HepG2 (cell line): Measurements from ENCODE around the gene PMM2. TPM values are rescaled to one million over a fixed set of nuclear protein-coding genes. Genes with fewer than 3 reads are reported as not detected.

Experiments
- HMG20B ChIP-seq: conservative IDR thresholded peaks from 2 replicates; pipeline ENCODE4 v1.6.1; 2016; ENCODE audit warnings: missing genetic modification reagents, missing compliant biosample characterization
- HOXD1 ChIP-seq: sonication (generic); formaldehyde crosslinking; IDR thresholded peaks from 2 replicates; pipeline ENCODE4 v1.5.0; 2020; ENCODE audit warnings: missing genetic modification reagents
- KLF9 ChIP-seq: IDR thresholded peaks from 2 replicates; pipeline ENCODE4 v1.6.1; 2016; ENCODE audit warnings: low read depth
- NPAS2 ChIP-seq: sonication (generic); formaldehyde crosslinking; IDR thresholded peaks from 2 replicates; pipeline ENCODE4 v1.8.0; 2022; ENCODE audit warnings: mild to moderate bottlenecking, missing genetic modification reagents, borderline replicate concordance
- SRSF1 ChIP-seq: fragments of 200-400 bp; formaldehyde crosslinking; optimal IDR thresholded peaks from 2 replicates; pipeline ENCODE3; 2017; ENCODE audit warnings: mild to moderate bottlenecking, low read depth, low read length, moderate library complexity
- TAF1 ChIP-seq: sonication (generic); formaldehyde crosslinking; IDR thresholded peaks from 2 replicates; pipeline ENCODE4 v1.4.0; 2020; ENCODE audit warnings: missing genetic modification reagents
- TBX3 ChIP-seq: fragments of 450-650 bp; IDR thresholded peaks from 2 replicates; pipeline ENCODE4 v1.6.1; 2017; ENCODE audit warnings: antibody characterized with exemption, mild to moderate bottlenecking, inconsistent platforms, borderline replicate concordance
- ZNF678 ChIP-seq: sonication (generic); formaldehyde crosslinking; IDR thresholded peaks from 2 replicates; pipeline ENCODE4 v1.4.0; 2020; ENCODE audit warnings: mild to moderate bottlenecking, missing genetic modification reagents
- polyA plus RNA-seq, 8 experiments: library from polyadenylated mRNA; depleted of rRNA in 3 of 8; stranded (reverse) in 7 of 8; unstranded in 1 of 8; fragments of >200 nt; fragmentation: Illumina TruSeq in 4 of 8; extraction: Trizol in 4 of 8; gene quantifications; 2 replicates each; pipeline versions ENCODE4 v1.2.1 to v1.2.3, GENCODE V29; 2011 to 2016; ENCODE audit warnings: low read depth in 4 of 8, missing spikeins in 1 of 8, mixed read lengths in 1 of 8; ENCODE audit not compliant: insufficient read depth in 1 of 8
- total RNA-seq, 5 experiments: library from RNA; depleted of rRNA; stranded (reverse); fragments of >200 nt; fragmentation: Illumina TruSeq; extraction: Trizol; gene quantifications; 2 replicates each; pipeline ENCODE4 v1.2.3, GENCODE V29; 2016; ENCODE audit warnings: low read depth in 1 of 5
- TF ChIP-seq, protein P1 (sequence below): sonication (generic); formaldehyde crosslinking; IDR thresholded peaks from 2 replicates; pipeline ENCODE4 v1.4.0; 2020; ENCODE audit warnings: missing genetic modification reagents, mild to moderate bottlenecking, borderline replicate concordance
- TF ChIP-seq, protein P2 (sequence below): sonication (generic); formaldehyde crosslinking; IDR thresholded peaks from 2 replicates; pipeline ENCODE4 v1.4.0; 2020; ENCODE audit warnings: mild to moderate bottlenecking, missing genetic modification reagents
- TF ChIP-seq, protein P3 (sequence below): sonication (generic); formaldehyde crosslinking; IDR thresholded peaks from 2 replicates; pipeline ENCODE4 v1.4.0; 2020; ENCODE audit warnings: missing genetic modification reagents, mild to moderate bottlenecking, borderline replicate concordance
- TF ChIP-seq, protein P4 (sequence below): sonication (generic); formaldehyde crosslinking; IDR thresholded peaks from 2 replicates; pipeline ENCODE4 v1.8.1; 2023; ENCODE audit warnings: missing genetic modification reagents, inconsistent platforms, borderline replicate concordance
- TF ChIP-seq, protein P5 (sequence below): sonication (generic); formaldehyde crosslinking; IDR thresholded peaks from 2 replicates; pipeline ENCODE4 v1.5.0; 2020; ENCODE audit warnings: missing genetic modification reagents, mild to moderate bottlenecking, borderline replicate concordance

PMM2 gene
- total and polyA plus RNA-seq, 2 of the 13 experiments (the other 11 are each of a cell fraction or from before 2014, with no cell fraction given), result 52.2 to 93.7 TPM

DNA sequence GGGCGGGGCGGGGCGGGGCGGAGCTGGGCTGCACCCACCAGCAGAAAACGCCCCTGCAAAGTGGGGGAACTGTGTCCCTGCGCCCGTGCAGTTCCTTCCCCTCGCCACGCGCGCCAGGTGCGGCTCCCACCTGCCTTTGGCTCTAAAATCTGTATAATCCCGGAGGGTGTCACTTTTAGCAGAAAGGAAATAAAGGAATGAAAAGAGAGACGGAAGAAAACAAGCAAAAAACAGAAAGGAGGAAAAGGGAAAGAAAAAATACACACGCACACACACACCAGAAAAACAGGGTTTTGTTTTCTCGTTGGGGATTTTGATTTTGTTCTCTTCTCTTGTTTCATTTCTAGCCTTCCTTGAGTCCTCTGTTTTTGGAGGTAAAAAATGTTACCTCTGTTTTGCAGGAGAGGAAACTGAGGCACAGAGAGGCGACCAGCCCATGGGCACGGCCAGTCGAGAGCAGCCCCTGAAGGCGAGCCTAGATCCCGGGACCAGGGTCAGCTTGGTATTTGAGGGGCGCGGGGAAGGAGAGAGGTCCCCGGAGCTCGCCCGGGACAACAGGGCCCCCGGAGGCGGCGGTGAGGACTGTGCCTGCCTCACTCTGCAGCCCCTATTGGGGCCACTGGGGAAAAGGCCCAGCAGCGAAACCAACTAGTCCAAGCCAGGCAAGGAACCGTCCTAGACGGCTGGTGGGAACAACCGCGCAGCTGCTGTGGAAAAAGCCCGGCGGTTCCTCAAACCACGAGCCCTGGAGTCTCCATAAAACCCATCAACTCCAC lies 71.8 kb downstream of the PMM2 start (continued):
- TF ChIP-seq, protein P1, sequence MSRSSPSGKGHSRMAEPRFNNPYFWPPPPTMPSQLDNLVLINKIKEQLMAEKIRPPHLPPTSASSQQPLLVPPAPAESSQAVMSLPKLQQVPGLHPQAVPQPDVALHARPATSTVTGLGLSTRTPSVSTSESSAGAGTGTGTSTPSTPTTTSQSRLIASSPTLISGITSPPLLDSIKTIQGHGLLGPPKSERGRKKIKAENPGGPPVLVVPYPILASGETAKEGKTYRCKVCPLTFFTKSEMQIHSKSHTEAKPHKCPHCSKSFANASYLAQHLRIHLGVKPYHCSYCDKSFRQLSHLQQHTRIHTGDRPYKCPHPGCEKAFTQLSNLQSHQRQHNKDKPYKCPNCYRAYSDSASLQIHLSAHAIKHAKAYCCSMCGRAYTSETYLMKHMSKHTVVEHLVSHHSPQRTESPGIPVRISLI, result peak; percentile 36; the same call in 1 of the 2 replicates
- no peak for TF ChIP-seq KLF9 (CRISPR knock-in tag)
- TF ChIP-seq ZNF678 (CRISPR knock-in tag), result no peak
- TF ChIP-seq, protein P2, sequence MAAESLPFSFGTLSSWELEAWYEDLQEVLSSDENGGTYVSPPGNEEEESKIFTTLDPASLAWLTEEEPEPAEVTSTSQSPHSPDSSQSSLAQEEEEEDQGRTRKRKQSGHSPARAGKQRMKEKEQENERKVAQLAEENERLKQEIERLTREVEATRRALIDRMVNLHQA (CRISPR knock-in tag), result no peak
- no peak for TF ChIP-seq HOXD1 (CRISPR knock-in tag)
- TF ChIP-seq TBX3, result no peak
- no peak for TF ChIP-seq NPAS2
- no peak for TF ChIP-seq SRSF1
- TF ChIP-seq, protein P3, sequence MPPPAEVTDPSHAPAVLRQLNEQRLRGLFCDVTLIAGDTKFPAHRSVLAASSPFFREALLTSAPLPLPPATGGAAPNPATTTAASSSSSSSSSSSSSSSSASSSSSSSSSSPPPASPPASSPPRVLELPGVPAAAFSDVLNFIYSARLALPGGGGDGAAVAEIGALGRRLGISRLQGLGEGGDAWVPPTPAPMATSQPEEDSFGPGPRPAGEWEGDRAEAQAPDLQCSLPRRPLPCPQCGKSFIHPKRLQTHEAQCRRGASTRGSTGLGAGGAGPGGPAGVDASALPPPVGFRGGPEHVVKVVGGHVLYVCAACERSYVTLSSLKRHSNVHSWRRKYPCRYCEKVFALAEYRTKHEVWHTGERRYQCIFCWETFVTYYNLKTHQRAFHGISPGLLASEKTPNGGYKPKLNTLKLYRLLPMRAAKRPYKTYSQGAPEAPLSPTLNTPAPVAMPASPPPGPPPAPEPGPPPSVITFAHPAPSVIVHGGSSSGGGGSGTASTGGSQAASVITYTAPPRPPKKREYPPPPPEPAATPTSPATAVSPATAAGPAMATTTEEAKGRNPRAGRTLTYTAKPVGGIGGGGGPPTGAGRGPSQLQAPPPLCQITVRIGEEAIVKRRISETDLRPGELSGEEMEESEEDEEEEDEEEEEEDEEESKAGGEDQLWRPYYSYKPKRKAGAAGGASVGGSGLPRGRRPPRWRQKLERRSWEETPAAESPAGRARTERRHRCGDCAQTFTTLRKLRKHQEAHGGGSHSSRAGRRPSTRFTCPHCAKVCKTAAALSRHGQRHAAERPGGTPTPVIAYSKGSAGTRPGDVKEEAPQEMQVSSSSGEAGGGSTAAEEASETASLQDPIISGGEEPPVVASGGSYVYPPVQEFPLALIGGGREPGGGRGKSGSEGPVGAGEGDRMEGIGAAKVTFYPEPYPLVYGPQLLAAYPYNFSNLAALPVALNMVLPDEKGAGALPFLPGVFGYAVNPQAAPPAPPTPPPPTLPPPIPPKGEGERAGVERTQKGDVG (CRISPR knock-in tag), result 0 out of 2 replicates have a peak, but pooled peaks have one; percentile 40
- peak; percentile 41 for TF ChIP-seq TAF1 (CRISPR knock-in tag)
- TF ChIP-seq HMG20B (CRISPR knock-in tag), result no peak
- TF ChIP-seq, protein P4, sequence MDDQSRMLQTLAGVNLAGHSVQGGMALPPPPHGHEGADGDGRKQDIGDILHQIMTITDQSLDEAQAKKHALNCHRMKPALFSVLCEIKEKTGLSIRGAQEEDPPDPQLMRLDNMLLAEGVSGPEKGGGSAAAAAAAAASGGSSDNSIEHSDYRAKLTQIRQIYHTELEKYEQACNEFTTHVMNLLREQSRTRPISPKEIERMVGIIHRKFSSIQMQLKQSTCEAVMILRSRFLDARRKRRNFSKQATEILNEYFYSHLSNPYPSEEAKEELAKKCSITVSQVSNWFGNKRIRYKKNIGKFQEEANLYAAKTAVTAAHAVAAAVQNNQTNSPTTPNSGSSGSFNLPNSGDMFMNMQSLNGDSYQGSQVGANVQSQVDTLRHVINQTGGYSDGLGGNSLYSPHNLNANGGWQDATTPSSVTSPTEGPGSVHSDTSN (CRISPR knock-in tag), result peak; percentile 14; the same call in 1 of the 2 replicates
- TF ChIP-seq, protein P5, sequence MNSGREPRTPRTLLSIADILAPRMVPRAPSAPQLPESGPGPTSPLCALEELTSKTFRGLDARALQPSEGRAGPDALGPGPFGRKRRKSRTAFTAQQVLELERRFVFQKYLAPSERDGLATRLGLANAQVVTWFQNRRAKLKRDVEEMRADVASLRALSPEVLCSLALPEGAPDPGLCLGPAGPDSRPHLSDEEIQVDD (CRISPR knock-in tag), result no peak
